HG03342 (cell line): ENCODE data around the gene SRRM3.
A peak's percentile ranks its signal among the peaks of the same experiment; 100 is the strongest.
"Not testable (repeated sequence)": the region's sequence is repeated elsewhere in the genome, so short reads cannot be mapped to it uniquely, and the experiment has no call there.

Experiments
- ATAC-seq: cut with Tn5 transposase; IDR thresholded peaks from one replicate; pipeline ENCODE4 v1.9.1; 2021; ENCODE audit warnings: mild to moderate bottlenecking, moderate library complexity; ENCODE audit not compliant: unreplicated experiment

Gene SRRM3

GRCh38 chr7:76201732-76202665 lies at the start of gene SRRM3:
SRRM3 (plus strand) TSS chr7:76201896; CDS start chr7:76235067, 33,171 bp downstream.
- ATAC-seq, result peak; percentile 82

GRCh38 chr7:76151932-76152331 lies 49.8 kb upstream of the SRRM3 start:
- ATAC-seq, result no peak

DNA sequence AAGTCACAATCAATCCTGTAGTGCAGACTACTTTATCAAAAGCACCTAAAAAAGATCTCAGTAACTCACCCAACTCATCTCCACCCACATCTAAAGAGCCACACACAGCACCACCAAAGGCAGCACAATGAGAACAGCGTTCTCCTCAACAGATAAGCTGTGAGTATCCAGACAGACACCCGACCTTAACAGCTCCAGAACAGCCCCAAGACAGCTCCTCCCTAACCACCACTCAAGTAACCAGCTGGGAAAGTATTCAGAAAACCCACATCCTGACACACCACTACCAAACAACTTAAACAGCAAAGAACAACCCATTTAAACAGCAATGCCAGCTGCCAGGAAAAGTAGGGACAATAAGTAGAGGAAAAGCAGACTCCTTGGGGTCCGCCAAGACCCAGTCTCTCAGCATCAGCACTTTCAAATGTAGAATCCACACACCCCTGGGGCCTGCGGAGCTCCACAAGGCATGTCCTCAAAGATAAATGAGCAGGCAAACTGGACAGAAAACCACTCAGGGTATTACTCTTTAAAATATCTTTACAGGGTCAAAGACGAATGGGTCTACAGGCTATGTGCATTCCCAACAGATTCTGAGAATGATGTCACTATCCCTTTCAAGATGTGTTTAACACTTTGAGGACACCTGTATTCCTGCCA lies 48.0 kb upstream of the SRRM3 start:
- not testable (repeated sequence) for ATAC-seq

DNA sequence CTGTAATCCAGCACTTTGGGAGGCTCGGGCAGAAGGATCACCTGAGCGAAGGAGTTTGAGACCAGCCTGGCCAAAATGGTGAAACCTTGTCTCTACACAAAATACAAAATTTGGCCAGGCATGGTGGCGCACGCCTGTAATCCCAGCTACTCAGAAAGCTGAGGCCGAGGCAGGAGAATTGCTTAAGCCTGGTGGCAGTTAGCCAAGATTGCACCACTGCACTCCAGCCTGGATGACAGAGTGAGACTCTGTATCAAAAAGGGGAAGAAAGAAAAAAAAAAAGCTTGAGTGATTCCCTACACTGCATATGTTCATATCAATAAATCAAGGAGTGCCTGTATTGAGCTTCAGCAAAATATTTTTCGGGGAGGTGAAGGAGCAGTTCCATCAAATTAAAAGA lies 45.8 kb upstream of the SRRM3 start:
- ATAC-seq, result no peak

DNA sequence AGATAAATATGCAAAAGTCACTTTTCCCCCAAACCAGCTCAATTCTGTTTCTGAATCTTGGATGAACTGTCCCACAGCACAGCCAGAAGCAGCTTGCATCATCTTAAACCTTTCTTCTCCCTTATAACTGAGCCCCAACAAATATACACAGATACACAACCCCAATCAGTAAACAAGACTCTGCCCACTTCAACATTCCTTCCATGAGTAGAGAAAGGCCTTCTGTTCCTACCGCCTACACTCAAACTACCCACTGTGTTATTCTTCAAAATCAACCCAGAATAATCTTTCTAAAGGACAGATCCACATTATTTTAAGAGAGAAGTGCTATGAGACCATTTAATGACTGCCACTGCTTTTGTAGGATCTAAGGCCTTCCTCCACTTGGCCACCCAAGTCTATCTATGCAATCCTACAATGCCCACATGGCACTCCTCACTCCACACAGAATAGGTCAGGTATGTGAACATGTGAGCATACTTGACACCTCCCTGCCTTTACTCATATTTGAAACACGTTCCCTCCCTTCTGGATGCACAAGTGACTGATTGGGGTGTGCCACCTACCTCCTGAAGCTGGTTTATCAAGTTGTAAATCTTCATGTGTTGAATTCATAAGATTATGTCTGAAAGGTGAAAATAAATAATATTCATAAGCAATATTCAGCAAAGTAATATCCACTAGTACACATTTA lies 44.6 kb upstream of the SRRM3 start:
- ATAC-seq, result not testable (repeated sequence)

DNA sequence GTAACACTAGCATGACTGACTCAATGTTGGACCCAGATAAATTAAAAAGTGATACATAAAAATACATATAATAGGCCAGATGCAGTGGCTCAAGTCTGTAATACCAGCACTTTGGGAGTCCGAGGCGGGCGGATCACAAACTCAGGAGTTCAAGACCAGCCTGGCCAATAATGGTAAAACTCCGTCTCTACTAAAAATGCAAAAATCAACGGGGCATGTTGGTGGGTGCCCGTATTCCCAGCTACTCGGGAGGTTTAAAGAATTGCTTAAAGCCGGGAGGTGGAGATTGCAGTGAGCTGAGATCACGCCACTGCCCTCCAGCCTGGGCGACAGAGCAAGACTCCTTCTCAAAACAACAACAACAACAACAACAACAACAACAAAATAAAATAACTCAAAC lies 43.3 kb upstream of the SRRM3 start:
- ATAC-seq, result not testable (repeated sequence)

DNA sequence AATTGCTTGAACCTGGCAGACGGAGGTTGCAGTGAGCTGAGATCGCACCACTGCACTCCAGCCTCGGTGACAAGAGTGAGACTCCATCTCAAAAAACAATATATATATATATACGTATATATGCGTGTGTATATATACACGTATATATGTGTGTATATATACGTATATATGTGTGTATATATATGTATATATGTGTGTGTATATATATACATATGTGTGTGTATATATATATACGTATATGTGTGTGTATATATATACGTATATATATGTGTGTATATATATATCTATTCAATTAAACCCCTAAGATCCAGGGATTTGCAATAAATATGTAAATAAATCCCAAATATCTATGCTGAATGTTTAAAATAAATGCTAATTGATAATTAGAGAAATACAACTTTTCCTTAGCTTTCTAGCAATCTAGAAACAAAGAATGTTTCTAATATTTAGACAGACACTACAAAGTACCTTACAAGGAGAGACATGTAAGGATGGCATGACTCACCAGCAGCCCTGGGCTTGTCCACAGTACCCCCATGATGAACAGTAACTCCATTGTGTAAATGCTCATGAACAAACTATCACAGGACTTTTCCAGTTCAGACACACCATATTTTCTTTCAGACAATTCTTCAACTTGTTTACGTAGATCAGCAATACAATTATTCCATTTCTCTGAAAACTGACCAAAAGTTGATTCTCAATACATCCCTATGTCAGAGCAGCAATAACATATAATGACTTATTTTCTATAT lies 39.1 kb upstream of the SRRM3 start:
- not testable (repeated sequence) for ATAC-seq

GRCh38 chr7:76163812-76164211 lies 37.9 kb upstream of the SRRM3 start:
- not testable (repeated sequence) for ATAC-seq

- no peak for ATAC-seq
Observed at GRCh38 chr7:76165106-76165972, 36.4 kb upstream of the SRRM3 start.

DNA sequence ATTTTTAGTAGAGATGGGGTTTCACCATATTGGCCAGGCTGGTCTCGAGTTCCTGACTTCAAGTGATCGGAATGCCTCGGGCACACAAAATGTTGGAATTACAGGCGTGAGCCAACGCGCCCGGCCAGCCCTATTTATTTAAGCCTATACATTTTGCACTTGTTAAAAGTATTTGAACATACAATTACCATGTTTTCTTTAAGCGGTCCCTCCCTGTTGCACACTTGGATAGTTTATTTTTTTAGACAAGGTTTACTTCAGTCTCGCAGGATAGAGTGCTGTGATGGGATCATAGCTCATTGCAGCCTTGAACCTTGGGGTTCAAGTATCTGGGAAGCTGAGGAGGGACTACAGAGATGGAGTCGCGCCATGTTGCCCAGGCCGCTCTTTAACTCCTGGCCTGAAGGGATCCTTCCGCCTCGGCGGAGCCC lies 35.7 kb upstream of the SRRM3 start:
- ATAC-seq, result peak; percentile 17

DNA sequence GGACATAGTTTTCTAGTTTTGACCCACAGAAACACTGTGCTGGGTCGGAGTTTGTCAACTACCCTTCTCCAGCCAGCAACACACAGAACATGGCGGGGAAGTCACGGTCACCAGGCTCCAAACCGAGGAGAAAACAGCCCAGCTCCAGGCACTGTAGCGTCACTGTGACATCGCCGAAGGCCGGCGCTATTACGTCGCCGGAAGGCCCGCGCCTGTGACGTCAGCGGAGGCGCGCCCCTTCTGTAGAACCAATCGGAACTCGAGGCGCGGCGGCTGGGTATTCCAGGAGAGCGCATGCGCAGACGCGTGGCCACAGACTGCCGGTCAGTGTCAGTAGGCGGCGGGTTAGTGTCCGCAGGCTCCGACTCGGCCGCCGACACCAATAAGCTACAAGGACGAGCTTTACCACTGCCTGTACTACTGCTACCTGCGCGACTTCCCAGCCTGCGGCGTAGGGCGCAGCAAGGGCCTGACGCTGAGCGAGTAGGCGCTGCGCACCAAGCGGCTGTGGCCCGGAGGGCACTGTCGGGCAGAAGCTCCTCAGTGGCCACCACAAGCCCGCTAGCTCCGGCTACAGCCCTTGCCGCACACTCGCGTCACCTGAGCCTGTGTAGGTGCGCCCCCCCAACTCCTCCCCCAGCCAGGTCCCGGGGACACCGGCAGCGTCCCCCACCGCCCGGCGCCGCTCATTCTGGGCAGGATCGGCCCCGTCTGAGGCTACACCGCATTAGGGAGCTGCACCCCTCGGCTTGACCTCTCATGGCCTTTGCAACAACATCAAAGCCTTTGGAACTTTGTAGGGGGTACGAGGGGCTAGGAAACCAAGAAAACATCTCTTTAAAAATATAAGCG lies 35.1 kb upstream of the SRRM3 start:
- ATAC-seq, result peak; percentile 93

- ATAC-seq, result no peak
Observed at GRCh38 chr7:76173566-76174205, 28.0 kb upstream of the SRRM3 start.

GRCh38 chr7:76176951-76177350 lies 24.7 kb upstream of the SRRM3 start:
- ATAC-seq, result not testable (repeated sequence)

DNA sequence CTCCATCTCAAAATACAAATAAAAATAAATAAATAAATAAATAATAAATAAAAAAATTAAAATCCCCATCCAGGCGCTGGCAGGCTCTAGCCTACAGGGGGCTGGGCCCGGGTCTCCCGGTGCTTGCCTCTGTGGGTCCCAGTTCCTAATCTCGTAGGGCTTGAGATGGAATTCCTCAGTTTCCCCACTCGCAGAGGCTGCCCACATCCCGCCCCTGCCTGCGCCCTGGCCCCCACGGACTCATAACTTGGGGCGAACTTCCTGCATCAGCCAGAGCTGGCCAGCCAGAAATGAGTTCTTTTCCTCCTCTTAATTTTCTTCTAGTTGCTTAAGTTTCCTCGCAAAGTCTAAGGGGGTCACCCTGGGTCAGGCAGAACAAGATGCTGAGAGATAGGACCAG lies 22.0 kb upstream of the SRRM3 start:
- ATAC-seq, result no peak

DNA sequence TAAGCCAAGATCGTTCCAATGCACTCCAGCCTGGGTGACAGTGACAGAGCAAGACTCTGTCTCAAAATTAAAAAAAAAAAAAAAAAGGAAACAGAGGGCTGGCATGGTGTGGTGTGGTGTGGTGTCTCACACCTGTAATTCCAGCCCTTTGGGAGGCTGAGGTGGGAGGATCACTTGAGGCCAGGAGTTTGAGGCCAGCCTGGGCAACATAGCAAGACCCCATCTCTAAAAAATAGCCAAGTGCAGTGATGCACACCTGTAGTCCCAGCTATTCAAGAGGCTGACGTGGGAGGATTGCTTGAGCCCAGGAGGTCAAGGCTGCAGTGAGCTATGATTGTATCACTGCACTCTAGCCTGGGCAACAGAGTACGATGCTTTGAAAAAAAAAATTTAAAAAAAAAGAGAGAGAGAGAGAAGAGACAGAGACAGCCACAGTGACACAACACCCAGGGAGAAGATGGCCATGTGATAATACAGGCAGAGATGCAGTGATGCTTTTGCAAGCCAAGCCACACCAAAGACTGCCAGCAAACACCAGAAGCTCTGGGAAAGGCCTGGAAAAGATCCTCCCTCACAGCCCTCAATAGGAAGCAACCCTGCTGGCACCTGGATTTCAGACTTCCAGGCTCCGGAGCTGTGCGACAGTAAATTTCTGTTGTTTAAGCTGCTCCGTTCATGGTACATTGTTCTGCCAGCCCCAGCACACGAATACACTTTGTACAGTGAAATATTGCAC lies 19.3 kb upstream of the SRRM3 start:
- no peak for ATAC-seq

- no peak for ATAC-seq
Observed at GRCh38 chr7:76185187-76185896, 16.4 kb upstream of the SRRM3 start.

- ATAC-seq, result no peak
Observed at GRCh38 chr7:76187272-76187671, 14.4 kb upstream of the SRRM3 start.
